K562 (cell line): Measurements from ENCODE around the gene SRCAP. TPM values are rescaled to one million over a fixed set of nuclear protein-coding genes. Genes with fewer than 3 reads are reported as not detected.

Experiments
- ATF3 ChIP-seq, 2 experiments: fragments of 450-650 bp in 1 of 2; sonication (generic) in 1 of 2; formaldehyde crosslinking in 1 of 2; IDR thresholded peaks in 1 of 2; conservative IDR thresholded peaks in 1 of 2; 2 replicates each; pipeline versions ENCODE4 v1.6.1 to v1.8.1; 2016 to 2023; ENCODE audit warnings: mild to moderate bottlenecking in 2 of 2, moderate library complexity in 2 of 2, inconsistent platforms in 1 of 2, missing genetic modification reagents in 1 of 2
- CEBPG ChIP-seq, 3 experiments: fragments of 200-800 bp in 1 of 3; sonication (Bioruptor generic) in 1 of 3; sonication (generic) in 1 of 3; formaldehyde crosslinking in 1 of 3; IDR thresholded peaks in 2 of 3; conservative IDR thresholded peaks in 1 of 3; 2 replicates each; pipeline versions ENCODE4 v1.6.1 to v1.8.0; 2016 to 2022; ENCODE audit warnings: missing compliant biosample characterization in 2 of 3, missing genetic modification characterization in 2 of 3, mild to moderate bottlenecking in 1 of 3, missing genetic modification reagents in 1 of 3
- EGR1 ChIP-seq: fragments of 450-650 bp; conservative IDR thresholded peaks from 2 replicates; pipeline ENCODE4 v1.6.1; 2017; ENCODE audit warnings: mild to moderate bottlenecking
- EP300 ChIP-seq: IDR thresholded peaks from 2 replicates; pipeline ENCODE4 v1.6.1; 2012; ENCODE audit warnings: low read length, improper control_type of control experiment
- JUND ChIP-seq, 2 experiments: IDR thresholded peaks; 2 replicates in 1 of 2; 3 replicates in 1 of 2; pipeline ENCODE4 v1.6.1; 2011; ENCODE audit warnings: borderline replicate concordance in 2 of 2, low read depth in 2 of 2, low read length in 2 of 2, improper control_type of control experiment in 1 of 2, missing biosample characterization in 1 of 2, missing genetic modification characterization in 1 of 2, missing genetic modification reagents in 1 of 2
- KAT2B ChIP-seq: IDR thresholded peaks from one replicate; pipeline ENCODE4 v1.6.1; 2012; ENCODE audit warnings: low read depth, mild to moderate bottlenecking, control low read depth, inconsistent platforms, low read length, moderate library complexity
- NRF1 ChIP-seq, 2 experiments: fragments of 450-650 bp; IDR thresholded peaks in 1 of 2; conservative IDR thresholded peaks in 1 of 2; 2 replicates each; pipeline ENCODE4 v1.6.1; 2014; ENCODE audit warnings: mild to moderate bottlenecking in 2 of 2
- PHTF2 ChIP-seq: fragments of 250-450 bp; sonication (Bioruptor Pico); IDR thresholded peaks from 2 replicates; pipeline ENCODE4 v1.5.0; 2021; ENCODE audit warnings: mild to moderate bottlenecking
- PML ChIP-seq: IDR thresholded peaks from 2 replicates; pipeline ENCODE4 v1.6.1; 2012; ENCODE audit warnings: low read length, inconsistent platforms
- RAD21 ChIP-seq, 2 experiments: fragments of 250-450 bp in 1 of 2; fragments of 450-650 bp in 1 of 2; sonication (Bioruptor Pico) in 1 of 2; formaldehyde crosslinking in 1 of 2; IDR thresholded peaks in 1 of 2; conservative IDR thresholded peaks in 1 of 2; 2 replicates each; pipeline versions ENCODE4 v1.4.0 to v1.8.0; 2020 to 2022; ENCODE audit warnings: mild to moderate bottlenecking in 2 of 2, moderate library complexity in 1 of 2
- RUNX1 ChIP-seq: sonication (generic); IDR thresholded peaks from 2 replicates; pipeline ENCODE4 v1.6.1; 2016; ENCODE audit warnings: antibody characterized with exemption, low read depth
- SRF ChIP-seq, 2 experiments: fragments of 250-450, 450-650 bp in 1 of 2; sonication (Bioruptor Pico) in 1 of 2; sonication (generic) in 1 of 2; formaldehyde crosslinking; IDR thresholded peaks; 2 replicates each; pipeline versions ENCODE4 v1.5.0 to v1.5.1; 2020 to 2022; ENCODE audit warnings: mild to moderate bottlenecking in 1 of 2, missing genetic modification reagents in 1 of 2
- TAF1 ChIP-seq: IDR thresholded peaks from 2 replicates; pipeline ENCODE4 v1.6.1; 2011; ENCODE audit warnings: mild to moderate bottlenecking, low read length, moderate library complexity; ENCODE audit not compliant: insufficient read depth, control insufficient read depth, severe bottlenecking; ENCODE audit errors: extremely low read depth
- ZNF263 ChIP-seq: sonication (generic); formaldehyde crosslinking; IDR thresholded peaks from 2 replicates; pipeline ENCODE4 v1.8.0; 2022; ENCODE audit warnings: mild to moderate bottlenecking, missing genetic modification reagents, borderline replicate concordance
- ZNF740 ChIP-seq, 3 experiments: fragments of 200-800 bp in 1 of 3; sonication (Bioruptor generic) in 1 of 3; sonication (generic) in 1 of 3; formaldehyde crosslinking in 1 of 3; IDR thresholded peaks; 2 replicates each; pipeline versions ENCODE4 v1.6.1 to v1.8.0; 2016 to 2022; ENCODE audit warnings: mild to moderate bottlenecking in 2 of 3, missing compliant biosample characterization in 2 of 3, missing genetic modification characterization in 2 of 3, missing genetic modification reagents in 1 of 3
- polyA plus RNA-seq, 8 experiments: library from polyadenylated mRNA; depleted of rRNA in 4 of 8; stranded (reverse) in 5 of 8; unstranded in 3 of 8; fragments of >200 nt; fragmentation: Nextera tagmentation in 2 of 8; fragmentation: Illumina TruSeq in 1 of 8; extraction: Ambion mirVana in 2 of 8; extraction: Trizol in 1 of 8; gene quantifications; 2 replicates each; pipeline versions ENCODE4 v1.2.1 to v1.2.3, GENCODE V29; 2011 to 2014; ENCODE audit warnings: inconsistent platforms in 1 of 8, missing spikeins in 1 of 8
- total RNA-seq, 7 experiments: library from RNA; depleted of rRNA in 6 of 7; stranded (reverse); fragments of >200 nt in 6 of 7; fragmentation: Illumina TruSeq in 2 of 7; extraction: Trizol in 2 of 7; gene quantifications; 2 replicates each; pipeline versions ENCODE4 v1.2.1 to v1.2.3, GENCODE V29; 2011 to 2021; ENCODE audit warnings: low replicate concordance in 1 of 7
- TF ChIP-seq, protein P1 (sequence below): fragments of 250-450 bp; sonication (Bioruptor Pico); IDR thresholded peaks from 2 replicates; pipeline ENCODE4 v1.9.0; 2021; ENCODE audit warnings: mild to moderate bottlenecking, inconsistent platforms

Gene SRCAP
- total and polyA plus RNA-seq, 9 of the 15 experiments (the other 6 are each of a cell fraction or from before 2014, with no cell fraction given), result 0.21 to 62.6 (median 5.8) TPM

GRCh38 chr16:30775392-30776188 lies 76.6 kb downstream of the SRCAP start (continued):
- TF ChIP-seq, protein P1, sequence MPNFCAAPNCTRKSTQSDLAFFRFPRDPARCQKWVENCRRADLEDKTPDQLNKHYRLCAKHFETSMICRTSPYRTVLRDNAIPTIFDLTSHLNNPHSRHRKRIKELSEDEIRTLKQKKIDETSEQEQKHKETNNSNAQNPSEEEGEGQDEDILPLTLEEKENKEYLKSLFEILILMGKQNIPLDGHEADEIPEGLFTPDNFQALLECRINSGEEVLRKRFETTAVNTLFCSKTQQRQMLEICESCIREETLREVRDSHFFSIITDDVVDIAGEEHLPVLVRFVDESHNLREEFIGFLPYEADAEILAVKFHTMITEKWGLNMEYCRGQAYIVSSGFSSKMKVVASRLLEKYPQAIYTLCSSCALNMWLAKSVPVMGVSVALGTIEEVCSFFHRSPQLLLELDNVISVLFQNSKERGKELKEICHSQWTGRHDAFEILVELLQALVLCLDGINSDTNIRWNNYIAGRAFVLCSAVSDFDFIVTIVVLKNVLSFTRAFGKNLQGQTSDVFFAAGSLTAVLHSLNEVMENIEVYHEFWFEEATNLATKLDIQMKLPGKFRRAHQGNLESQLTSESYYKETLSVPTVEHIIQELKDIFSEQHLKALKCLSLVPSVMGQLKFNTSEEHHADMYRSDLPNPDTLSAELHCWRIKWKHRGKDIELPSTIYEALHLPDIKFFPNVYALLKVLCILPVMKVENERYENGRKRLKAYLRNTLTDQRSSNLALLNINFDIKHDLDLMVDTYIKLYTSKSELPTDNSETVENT (CRISPR knock-in tag), result peak; percentile 1; the same call in 1 of the 2 replicates
- TF ChIP-seq ZNF263 (CRISPR knock-in tag) (peak; percentile 58; the same call in 1 of the 2 replicates), NRF1 (conservative IDR thresholded peaks at IDR 0.05 in 1 of 2, IDR thresholded peaks at IDR 0.05 in 1 of 2) (peak; percentile 24 to 55; a peak in 3 of 4 replicates), SRF (CRISPR knock-in tag; IDR thresholded peaks at IDR 0.05) (peak; percentile 54 to 55; a peak in 1 of 4 replicates), JUND (IDR thresholded peaks at IDR 0.05; ENCODE audit: borderline replicate concordance, low read depth, low read length) (peak; percentile 80), JUND (tag; IDR thresholded peaks at IDR 0.05; ENCODE audit: borderline replicate concordance, low read depth, low read length) (no peak; the same call in 2 of the 3 replicates), PML (peak; percentile 71), EGR1 (no peak), EP300 (0 out of 2 replicates have a peak, but pooled peaks have one; percentile 31), RAD21 (CRISPR knock-in tag; conservative IDR thresholded peaks at IDR 0.05 in 1 of 2, IDR thresholded peaks at IDR 0.05 in 1 of 2) (no peak; a peak in 1 of 4 replicates), KAT2B (peak; percentile 59), TAF1 (peak; percentile 78), PHTF2 (CRISPR knock-in tag) (no peak), CEBPG (CRISPR knock-in tag; IDR thresholded peaks at IDR 0.05) (peak; percentile 96), CEBPG (tag; conservative IDR thresholded peaks at IDR 0.05 in 1 of 2, IDR thresholded peaks at IDR 0.05 in 1 of 2) (peak; percentile 95 to 97), RUNX1 (0 out of 2 replicates have a peak, but pooled peaks have one; percentile 74), ATF3 (IDR thresholded peaks at IDR 0.05) (peak; percentile 93), ATF3 (CRISPR knock-in tag; conservative IDR thresholded peaks at IDR 0.05) (peak; percentile 69; the same call in 1 of the 2 replicates), ZNF740 (CRISPR knock-in tag; IDR thresholded peaks at IDR 0.05) (peak; percentile 93), ZNF740 (tag; IDR thresholded peaks at IDR 0.05) (peak in 1 of 2 experiments; percentile 80; a peak in 2 of 4 replicates)
